H7 (cell line): ENCODE measurements around the gene TAL1. TPM values are rescaled to one million over a fixed set of nuclear protein-coding genes. Genes with fewer than 3 reads are reported as not detected.

Experiments
- DNase-seq: peaks from one replicate; pipeline ENCODE4 v3.0.0; 2012
- H3K27me3 ChIP-seq: 2 replicates; pipeline ENCODE4 v1.6.0; 2011; ENCODE audit warnings: mild to moderate bottlenecking, low read length; ENCODE audit not compliant: control insufficient read depth, insufficient read depth
- H3K36me3 ChIP-seq: replicated peaks from 2 replicates; pipeline ENCODE4 v1.5.1; 2011; ENCODE audit warnings: low read length; ENCODE audit not compliant: control insufficient read depth, insufficient read depth
- H3K4me3 ChIP-seq: 2 replicates; pipeline ENCODE4 v1.5.1; 2011; ENCODE audit warnings: low read depth, mild to moderate bottlenecking, control low read depth, low read length, moderate library complexity; ENCODE audit not compliant: insufficient read depth
- total RNA-seq: library from RNA; depleted of rRNA; stranded (reverse); fragments of >200 nt; shearing (Covaris generic); gene quantifications from 2 replicates; pipeline ENCODE4 v1.2.3, GENCODE V29; 2014

The TAL1 gene
- total RNA-seq, 1 experiment from 2014 or later: 0.07 TPM

GRCh38 chr1:47235806-47236205 is 3.8 kb upstream of the TAL1 start:
- DNase-seq: no peak
- peaks cover 64% of the 10 kb centered on the region for H3K27me3 ChIP-seq
- H3K36me3 ChIP-seq: no peaks in the 10 kb centered on the region
- H3K4me3 ChIP-seq: no peak overlapping the region

- Histone ChIP-seq H3K4me3 (no peak overlapping the region), H3K27me3 (peaks cover 69% of the 10 kb centered on the region), H3K36me3 (no peaks in the 10 kb centered on the region)
- DNase-seq: peak; percentile 61
Observed at GRCh38 chr1:47235241-47235681, 3.2 kb upstream of the TAL1 start.

GRCh38 chr1:47233186-47233585 is 1.2 kb upstream of the TAL1 start:
- Histone ChIP-seq H3K36me3 (no peaks in the 10 kb centered on the region), H3K4me3 (no peak overlapping the region)
- peak; percentile 46 for DNase-seq

GRCh38 chr1:47231301-47232186 is 481 bp downstream of the TAL1 start:
- H3K36me3 ChIP-seq: no peaks in the 10 kb centered on the region
- DNase-seq: peak; percentile 71
- H3K4me3 ChIP-seq: peak overlapping the region; percentile 15
- H3K27me3 ChIP-seq: peaks cover 98% of the 10 kb centered on the region

More at GRCh38 chr1:47233186-47233585, 1.2 kb upstream of the TAL1 start:
- H3K27me3 ChIP-seq: peaks cover 88% of the 10 kb centered on the region

GRCh38 chr1:47230692-47231300 is 1.2 kb downstream of the TAL1 start:
- DNase-seq: peak; percentile 84
- H3K4me3 ChIP-seq: peak overlapping the region; percentile 20
- H3K27me3 ChIP-seq: peaks cover 100% of the 10 kb centered on the region
- H3K36me3 ChIP-seq: no peaks in the 10 kb centered on the region

GRCh38 chr1:47229886-47230691 is 1.9 kb downstream of the TAL1 start:
- no peaks in the 10 kb centered on the region for H3K36me3 ChIP-seq
- H3K27me3 ChIP-seq: peaks cover 100% of the 10 kb centered on the region
- DNase-seq: no peak
- H3K4me3 ChIP-seq: peak overlapping the region; percentile 20; the same call in 1 of the 2 replicates

GRCh38 chr1:47229031-47229885 is 2.8 kb downstream of the TAL1 start:
- H3K4me3 ChIP-seq: peak overlapping the region; percentile 11; the same call in 1 of the 2 replicates
- peak; percentile 80 for DNase-seq
- no peaks in the 10 kb centered on the region for H3K36me3 ChIP-seq
- H3K27me3 ChIP-seq: peaks cover 100% of the 10 kb centered on the region

- DNase-seq: no peak
- Histone ChIP-seq H3K36me3 (no peaks in the 10 kb centered on the region), H3K27me3 (peaks cover 100% of the 10 kb centered on the region), H3K4me3 (peak overlapping the region; percentile 11; the same call in 1 of the 2 replicates)
Observed at GRCh38 chr1:47228644-47229030, 3.4 kb downstream of the TAL1 start.

GRCh38 chr1:47227341-47228232 is 4.4 kb downstream of the TAL1 start:
- H3K27me3 ChIP-seq: peaks cover 100% of the 10 kb centered on the region
- no peak overlapping the region for H3K4me3 ChIP-seq
- DNase-seq: no peak

GRCh38 chr1:47226839-47227215 is 5.2 kb downstream of the TAL1 start:
- Histone ChIP-seq H3K4me3 (no peak overlapping the region), H3K27me3 (peaks cover 100% of the 10 kb centered on the region), H3K36me3 (no peaks in the 10 kb centered on the region)
- no peak for DNase-seq

More at GRCh38 chr1:47227341-47228232, 4.4 kb downstream of the TAL1 start:
- no peaks in the 10 kb centered on the region for H3K36me3 ChIP-seq

GRCh38 chr1:47226121-47226838 is 5.7 kb downstream of the TAL1 start:
- DNase-seq: peak; percentile 43
- H3K4me3 ChIP-seq: no peak overlapping the region

GRCh38 chr1:47225430-47226100 is 6.5 kb downstream of the TAL1 start:
- peak; percentile 83 for DNase-seq
- peak overlapping the region; percentile 20 for H3K4me3 ChIP-seq

More at GRCh38 chr1:47226121-47226838, 5.7 kb downstream of the TAL1 start:
- no peaks in the 10 kb centered on the region for H3K36me3 ChIP-seq
- peaks cover 100% of the 10 kb centered on the region for H3K27me3 ChIP-seq

More at GRCh38 chr1:47225430-47226100, 6.5 kb downstream of the TAL1 start:
- no peaks in the 10 kb centered on the region for H3K36me3 ChIP-seq
- H3K27me3 ChIP-seq: peaks cover 97% of the 10 kb centered on the region
